OCI-LY1 (cell line): ENCODE measurements around the gene ARHGEF4.

Experiments used
- H2AFZ ChIP-seq: fragments of 200-600 bp; sonication (generic), shearing (Covaris generic); 2 replicates; pipeline ENCODE4 v1.6.0; 2014; ENCODE audit warnings: antibody characterized with exemption, mild to moderate bottlenecking, low read length
- H3F3A ChIP-seq: fragments of 200-600 bp; sonication (generic), shearing (Covaris generic); 2 replicates; pipeline ENCODE4 v1.6.0; 2014; ENCODE audit warnings: mild to moderate bottlenecking, antibody characterized with exemption, low read length, moderate library complexity; ENCODE audit not compliant: insufficient read depth
- H3K27ac ChIP-seq: fragments of 200-600 bp; sonication (generic); 2 replicates; pipeline ENCODE4 v1.5.1; 2014; ENCODE audit warnings: low read length, mixed run types, mild to moderate bottlenecking, low read depth; ENCODE audit not compliant: poor library complexity, severe bottlenecking
- H3K27me3 ChIP-seq: fragments of 200-600 bp; sonication (generic); 2 replicates; pipeline ENCODE4 v1.6.0; 2014; ENCODE audit warnings: antibody characterized with exemption, mild to moderate bottlenecking, low read length, moderate library complexity; ENCODE audit not compliant: insufficient read depth
- H3K36me3 ChIP-seq: fragments of 200-600 bp; sonication (generic); 2 replicates; pipeline ENCODE4 v1.6.1; 2014; ENCODE audit warnings: mild to moderate bottlenecking, antibody characterized with exemption, low read length, moderate library complexity, mixed read lengths; ENCODE audit not compliant: insufficient read depth
- H3K4me1 ChIP-seq: fragments of 200-600 bp; sonication (generic); 2 replicates; pipeline ENCODE4 v1.5.1; 2014; ENCODE audit warnings: mild to moderate bottlenecking, low read length, moderate library complexity; ENCODE audit not compliant: insufficient read depth, severe bottlenecking
- H3K4me2 ChIP-seq: fragments of 200-600 bp; sonication (generic), shearing (Covaris generic); 2 replicates; pipeline ENCODE4 v1.6.1; 2014; ENCODE audit warnings: low read length
- H3K4me3 ChIP-seq: fragments of 200-600 bp; sonication (generic); 2 replicates; pipeline ENCODE4 v1.5.1; 2014; ENCODE audit warnings: low read length, low read depth, mild to moderate bottlenecking, mixed read lengths; ENCODE audit not compliant: poor library complexity, severe bottlenecking
- H3K79me2 ChIP-seq: fragments of 200-600 bp; shearing (Covaris generic); 2 replicates; pipeline ENCODE4 v1.6.1; 2016; ENCODE audit warnings: mixed run types, low read length, mixed read lengths; ENCODE audit not compliant: insufficient read depth
- H3K9ac ChIP-seq: fragments of 200-600 bp; sonication (generic), shearing (Covaris generic); 2 replicates; pipeline ENCODE4 v1.6.1; 2014; ENCODE audit warnings: mild to moderate bottlenecking, low read length, mixed read lengths
- H3K9me2 ChIP-seq: fragments of 200-600 bp; sonication (generic), shearing (Covaris generic); 2 replicates; pipeline ENCODE4 v1.6.1; 2014; ENCODE audit warnings: low read depth, mild to moderate bottlenecking, low read length, mixed read lengths
- H3K9me3 ChIP-seq: fragments of 200-600 bp; shearing (Covaris generic); 2 replicates; pipeline ENCODE4 v1.6.1; 2014; ENCODE audit warnings: low read length, mixed read lengths
- H4K20me1 ChIP-seq: fragments of 200-600 bp; sonication (generic), shearing (Covaris generic); 2 replicates; pipeline ENCODE4 v1.6.0; 2016; ENCODE audit warnings: mild to moderate bottlenecking, low read length; ENCODE audit not compliant: insufficient read depth
- CTCF ChIP-seq: fragments of 200-600 bp; sonication (generic), shearing (Covaris generic); IDR thresholded peaks from 2 replicates; pipeline ENCODE4 v1.5.1; 2017; ENCODE audit warnings: mild to moderate bottlenecking, antibody characterized with exemption, low read length, moderate library complexity, mixed read lengths
- EZH2 ChIP-seq: fragments of 200-600 bp; sonication (generic), shearing (Covaris generic); IDR thresholded peaks from 2 replicates; pipeline ENCODE4 v1.8.0; 2017; ENCODE audit warnings: borderline replicate concordance, mixed run types, mild to moderate bottlenecking, antibody characterized with exemption, low read length, moderate library complexity, mixed read lengths

Gene ARHGEF4

GRCh38 chr2:130834091-130834930 is 2.4 kb upstream of the ARHGEF4 start:
- no peak overlapping the region for H3K27ac ChIP-seq
- no peak overlapping the region for H3K4me2 ChIP-seq
- no peaks in the 10 kb centered on the region for H3K9me2 ChIP-seq
- H3K36me3 ChIP-seq = no peaks in the 10 kb centered on the region
- H4K20me1 ChIP-seq = no peaks in the 10 kb centered on the region
- no peak for TF ChIP-seq EZH2
- no peak for TF ChIP-seq CTCF
- no peaks in the 10 kb centered on the region for H3K4me1 ChIP-seq
- no peaks in the 10 kb centered on the region for H3K9me3 ChIP-seq
- H3F3A ChIP-seq = no peaks in the 10 kb centered on the region
- H3K4me3 ChIP-seq = no peak overlapping the region
- H3K27me3 ChIP-seq = no peaks in the 10 kb centered on the region
- H3K79me2 ChIP-seq = no peaks in the 10 kb centered on the region
- H3K9ac ChIP-seq = no peak overlapping the region
- no peak overlapping the region for H2AFZ ChIP-seq

GRCh38 chr2:130834931-130835765 is 1.6 kb upstream of the ARHGEF4 start:
- H3K4me2 ChIP-seq = no peak overlapping the region
- H3F3A ChIP-seq = no peaks in the 10 kb centered on the region
- TF ChIP-seq EZH2 (no peak), CTCF (no peak)
- no peaks in the 10 kb centered on the region for H3K36me3 ChIP-seq
- H4K20me1 ChIP-seq = no peaks in the 10 kb centered on the region
- no peak overlapping the region for H3K27ac ChIP-seq
- no peaks in the 10 kb centered on the region for H3K79me2 ChIP-seq
- H3K9me2 ChIP-seq = no peaks in the 10 kb centered on the region
- no peak overlapping the region for H3K4me3 ChIP-seq
- no peaks in the 10 kb centered on the region for H3K9me3 ChIP-seq
- no peaks in the 10 kb centered on the region for H3K4me1 ChIP-seq
- H3K9ac ChIP-seq = no peak overlapping the region
- no peaks in the 10 kb centered on the region for H3K27me3 ChIP-seq
- H2AFZ ChIP-seq = no peak overlapping the region

- Histone ChIP-seq H3K4me2 (no peak overlapping the region), H3K9me3 (no peaks in the 10 kb centered on the region)
- TF ChIP-seq CTCF = no peak
- TF ChIP-seq EZH2 = no peak
Measured at GRCh38 chr2:130835766-130836015, 1.0 kb upstream of the ARHGEF4 start.

More at GRCh38 chr2:130835766-130836015, 1.0 kb upstream of the ARHGEF4 start:
- Histone ChIP-seq H3K79me2 (no peaks in the 10 kb centered on the region), H3K4me3 (no peak overlapping the region), H3K27ac (no peak overlapping the region), H3K4me1 (no peaks in the 10 kb centered on the region), H3K36me3 (no peaks in the 10 kb centered on the region), H3K9me2 (no peaks in the 10 kb centered on the region), H2AFZ (no peak overlapping the region), H3K9ac (no peak overlapping the region), H3F3A (no peaks in the 10 kb centered on the region), H4K20me1 (no peaks in the 10 kb centered on the region), H3K27me3 (no peaks in the 10 kb centered on the region)
